GM08714 (cell line): ENCODE results near the gene RABEP2.
"Not testable (repeated sequence)": the region's sequence is repeated elsewhere in the genome, so short reads cannot be mapped to it uniquely, and the experiment has no call there.

Experiments used
- H3K4me3 ChIP-seq: fragments of 200-500 bp; sonication (Bioruptor generic); 2 replicates; pipeline ENCODE4 v1.5.1; 2014; ENCODE audit warnings: mild to moderate bottlenecking, low read length, inconsistent platforms
- ZNF274 ChIP-seq: IDR thresholded peaks from 2 replicates; pipeline ENCODE4 v1.6.1; 2012; ENCODE audit warnings: mild to moderate bottlenecking, low read depth, low read length

The RABEP2 gene

GRCh38 chr16:28882551-28883160 lies 42.4 kb downstream of the RABEP2 start:
- H3K4me3 ChIP-seq = no peak overlapping the region
- no peak for TF ChIP-seq ZNF274

GRCh38 chr16:28881565-28881964 lies 43.5 kb downstream of the RABEP2 start:
- H3K4me3 ChIP-seq = not testable (repeated sequence)

GRCh38 chr16:28880955-28881354 lies 44.1 kb downstream of the RABEP2 start:
- H3K4me3 ChIP-seq = no peak overlapping the region
- no peak for TF ChIP-seq ZNF274

GRCh38 chr16:28880589-28880915 lies 44.5 kb downstream of the RABEP2 start:
- H3K4me3 ChIP-seq = no peak overlapping the region; the same call in 1 of the 2 replicates
- TF ChIP-seq ZNF274 = no peak

GRCh38 chr16:28879841-28880588 lies 45.0 kb downstream of the RABEP2 start:
- no peak for TF ChIP-seq ZNF274
- H3K4me3 ChIP-seq = peak overlapping the region; percentile 64

GRCh38 chr16:28879261-28879840 lies 45.7 kb downstream of the RABEP2 start:
- no peak for TF ChIP-seq ZNF274
- peak overlapping the region; percentile 64 for H3K4me3 ChIP-seq

- no peak for TF ChIP-seq ZNF274
- peak within 1 kb of the TSS; percentile 64 for H3K4me3 ChIP-seq
Observed at GRCh38 chr16:28878083-28878926, 46.7 kb downstream of the RABEP2 start, which contains the start of gene ATP2A1. Gene ATP2A1, plus strand, starts transcription at chr16:28878488. Its CDS starts 184 bp downstream, at chr16:28878672.

- no peak overlapping the region for H3K4me3 ChIP-seq
- TF ChIP-seq ZNF274 = no peak
Observed at GRCh38 chr16:28877655-28878000, 47.4 kb downstream of the RABEP2 start.

GRCh38 chr16:28876973-28877654 lies 47.9 kb downstream of the RABEP2 start:
- no peak overlapping the region for H3K4me3 ChIP-seq
- TF ChIP-seq ZNF274 = no peak

GRCh38 chr16:28876019-28876659 lies 48.9 kb downstream of the RABEP2 start:
- no peak for TF ChIP-seq ZNF274
- H3K4me3 ChIP-seq = no peak overlapping the region

- no peak overlapping the region for H3K4me3 ChIP-seq
Observed at GRCh38 chr16:28875134-28876018, 49.7 kb downstream of the RABEP2 start.

GRCh38 chr16:28874406-28874805 lies 50.6 kb downstream of the RABEP2 start:
- no peak for TF ChIP-seq ZNF274

More at GRCh38 chr16:28875134-28876018, 49.7 kb downstream of the RABEP2 start:
- TF ChIP-seq ZNF274 = no peak

More at GRCh38 chr16:28874406-28874805, 50.6 kb downstream of the RABEP2 start:
- no peak overlapping the region for H3K4me3 ChIP-seq
